ENCODE results near the gene SELPLG.

DNA sequence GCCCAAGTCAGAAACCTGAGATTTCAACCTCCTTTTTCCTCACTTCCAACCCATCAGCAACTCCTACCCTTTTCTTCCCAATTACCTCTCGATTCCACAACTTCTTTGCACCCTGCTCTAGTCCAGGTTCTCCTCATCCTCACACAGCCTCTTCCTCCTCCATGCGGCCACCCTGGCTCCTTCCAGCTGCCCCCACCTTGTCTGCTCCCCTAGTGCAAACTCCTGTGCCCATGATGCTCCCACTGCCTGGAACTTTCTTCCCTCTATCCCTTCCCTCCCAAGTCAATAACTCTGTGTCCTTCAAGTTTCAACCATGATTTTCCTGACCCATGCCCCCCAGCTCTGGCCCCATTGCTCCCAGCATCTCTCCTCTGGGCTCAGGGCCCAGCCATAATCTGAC is 17.3 kb downstream of the SELPLG start:
- TF ChIP-seq, protein P1, sequence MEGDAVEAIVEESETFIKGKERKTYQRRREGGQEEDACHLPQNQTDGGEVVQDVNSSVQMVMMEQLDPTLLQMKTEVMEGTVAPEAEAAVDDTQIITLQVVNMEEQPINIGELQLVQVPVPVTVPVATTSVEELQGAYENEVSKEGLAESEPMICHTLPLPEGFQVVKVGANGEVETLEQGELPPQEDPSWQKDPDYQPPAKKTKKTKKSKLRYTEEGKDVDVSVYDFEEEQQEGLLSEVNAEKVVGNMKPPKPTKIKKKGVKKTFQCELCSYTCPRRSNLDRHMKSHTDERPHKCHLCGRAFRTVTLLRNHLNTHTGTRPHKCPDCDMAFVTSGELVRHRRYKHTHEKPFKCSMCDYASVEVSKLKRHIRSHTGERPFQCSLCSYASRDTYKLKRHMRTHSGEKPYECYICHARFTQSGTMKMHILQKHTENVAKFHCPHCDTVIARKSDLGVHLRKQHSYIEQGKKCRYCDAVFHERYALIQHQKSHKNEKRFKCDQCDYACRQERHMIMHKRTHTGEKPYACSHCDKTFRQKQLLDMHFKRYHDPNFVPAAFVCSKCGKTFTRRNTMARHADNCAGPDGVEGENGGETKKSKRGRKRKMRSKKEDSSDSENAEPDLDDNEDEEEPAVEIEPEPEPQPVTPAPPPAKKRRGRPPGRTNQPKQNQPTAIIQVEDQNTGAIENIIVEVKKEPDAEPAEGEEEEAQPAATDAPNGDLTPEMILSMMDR (IDR thresholded peaks at IDR 0.05; ENCODE audit: insufficient read depth, low read length): no peak
- TF ChIP-seq POLR2AphosphoS5 (IDR thresholded peaks at IDR 0.05; ENCODE audit: low read depth): no peak
- TF ChIP-seq, protein P2, sequence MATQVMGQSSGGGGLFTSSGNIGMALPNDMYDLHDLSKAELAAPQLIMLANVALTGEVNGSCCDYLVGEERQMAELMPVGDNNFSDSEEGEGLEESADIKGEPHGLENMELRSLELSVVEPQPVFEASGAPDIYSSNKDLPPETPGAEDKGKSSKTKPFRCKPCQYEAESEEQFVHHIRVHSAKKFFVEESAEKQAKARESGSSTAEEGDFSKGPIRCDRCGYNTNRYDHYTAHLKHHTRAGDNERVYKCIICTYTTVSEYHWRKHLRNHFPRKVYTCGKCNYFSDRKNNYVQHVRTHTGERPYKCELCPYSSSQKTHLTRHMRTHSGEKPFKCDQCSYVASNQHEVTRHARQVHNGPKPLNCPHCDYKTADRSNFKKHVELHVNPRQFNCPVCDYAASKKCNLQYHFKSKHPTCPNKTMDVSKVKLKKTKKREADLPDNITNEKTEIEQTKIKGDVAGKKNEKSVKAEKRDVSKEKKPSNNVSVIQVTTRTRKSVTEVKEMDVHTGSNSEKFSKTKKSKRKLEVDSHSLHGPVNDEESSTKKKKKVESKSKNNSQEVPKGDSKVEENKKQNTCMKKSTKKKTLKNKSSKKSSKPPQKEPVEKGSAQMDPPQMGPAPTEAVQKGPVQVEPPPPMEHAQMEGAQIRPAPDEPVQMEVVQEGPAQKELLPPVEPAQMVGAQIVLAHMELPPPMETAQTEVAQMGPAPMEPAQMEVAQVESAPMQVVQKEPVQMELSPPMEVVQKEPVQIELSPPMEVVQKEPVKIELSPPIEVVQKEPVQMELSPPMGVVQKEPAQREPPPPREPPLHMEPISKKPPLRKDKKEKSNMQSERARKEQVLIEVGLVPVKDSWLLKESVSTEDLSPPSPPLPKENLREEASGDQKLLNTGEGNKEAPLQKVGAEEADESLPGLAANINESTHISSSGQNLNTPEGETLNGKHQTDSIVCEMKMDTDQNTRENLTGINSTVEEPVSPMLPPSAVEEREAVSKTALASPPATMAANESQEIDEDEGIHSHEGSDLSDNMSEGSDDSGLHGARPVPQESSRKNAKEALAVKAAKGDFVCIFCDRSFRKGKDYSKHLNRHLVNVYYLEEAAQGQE (IDR thresholded peaks at IDR 0.05; ENCODE audit: insufficient replicate concordance, low read depth): no peak
- TF ChIP-seq SPI1 (IDR thresholded peaks at IDR 0.05; ENCODE audit: borderline replicate concordance, low read depth): no peak
